CD4-positive, alpha-beta T cell treated with Interleukin-21 for 1 hour (primary cell): Measurements from ENCODE around the gene CDH23.

Source experiments
- DNase-seq: peaks from one replicate; pipeline ENCODE4 v3.0.0-alpha.2; 2020

The CDH23 gene

GRCh38 chr10:71370031-71370430 is 26.7 kb upstream of the CDH23 start:
- no peak for DNase-seq

GRCh38 chr10:71371750-71372166 is 25.0 kb upstream of the CDH23 start:
- no peak for DNase-seq

DNA sequence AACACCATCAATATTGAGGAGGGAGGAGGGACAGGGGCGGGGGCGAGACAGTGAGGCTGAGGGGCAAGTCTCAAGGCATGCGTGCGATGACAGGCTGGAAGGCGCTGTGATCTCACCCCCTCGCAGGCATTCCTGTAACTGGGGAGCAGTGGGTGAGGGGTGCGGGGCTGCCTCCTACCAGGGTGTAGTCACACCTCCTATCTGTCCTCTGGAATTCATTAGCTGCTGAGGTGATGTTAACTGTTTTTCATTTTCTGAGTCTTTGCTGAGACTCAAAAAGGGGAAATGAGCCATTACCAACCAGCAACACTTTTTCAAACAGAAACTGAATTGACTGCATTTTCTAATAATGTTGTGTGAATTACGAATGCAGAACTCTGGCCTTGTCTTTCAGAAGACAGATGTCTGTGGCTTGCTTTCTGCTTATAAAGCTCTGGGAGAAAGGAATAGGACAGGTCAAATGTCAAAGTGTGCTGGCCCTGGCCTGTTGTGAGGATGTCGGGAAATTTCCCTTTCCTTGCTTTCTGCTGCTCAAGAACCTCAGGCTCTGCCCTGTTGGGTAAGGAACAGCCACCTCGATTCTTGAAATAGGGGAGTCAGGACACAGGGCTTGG is 23.7 kb upstream of the CDH23 start:
- no peak for DNase-seq

DNA sequence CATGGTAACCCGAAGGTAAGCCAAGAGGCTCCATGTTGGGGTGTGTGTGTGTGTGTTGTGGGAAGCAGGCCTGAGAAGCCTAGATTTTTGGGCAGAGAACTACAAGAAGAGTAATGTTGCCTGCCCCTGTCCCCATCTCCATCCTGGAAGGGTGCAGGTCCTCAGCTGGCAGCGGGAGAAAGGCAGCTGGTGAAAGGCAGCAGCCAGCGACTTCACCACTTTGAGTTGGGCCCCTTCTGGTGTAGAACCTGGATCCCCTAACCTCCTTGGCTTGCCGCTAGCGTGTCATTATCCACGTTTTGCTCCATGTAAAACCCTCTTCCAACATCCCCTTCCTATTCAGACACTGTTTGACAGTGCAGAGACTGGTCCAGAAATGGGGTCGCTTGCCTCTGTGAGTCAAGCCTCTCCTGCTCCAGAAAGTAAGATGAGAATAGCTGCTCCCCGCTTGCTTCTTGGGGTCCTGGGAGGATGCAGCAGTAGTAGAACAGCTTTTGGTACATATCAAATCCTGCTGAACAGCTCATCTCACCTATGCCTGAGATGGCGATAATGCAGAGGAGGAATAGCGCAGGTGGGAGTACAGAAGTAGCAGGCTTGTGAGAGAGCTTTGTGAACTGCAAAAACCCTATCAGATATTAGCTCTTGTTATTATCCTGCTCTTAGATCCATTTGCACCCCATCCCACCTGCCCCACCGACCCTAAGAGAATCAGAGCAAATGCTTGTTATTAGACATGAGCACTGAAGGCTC is 22.1 kb upstream of the CDH23 start:
- DNase-seq, result no peak

DNA sequence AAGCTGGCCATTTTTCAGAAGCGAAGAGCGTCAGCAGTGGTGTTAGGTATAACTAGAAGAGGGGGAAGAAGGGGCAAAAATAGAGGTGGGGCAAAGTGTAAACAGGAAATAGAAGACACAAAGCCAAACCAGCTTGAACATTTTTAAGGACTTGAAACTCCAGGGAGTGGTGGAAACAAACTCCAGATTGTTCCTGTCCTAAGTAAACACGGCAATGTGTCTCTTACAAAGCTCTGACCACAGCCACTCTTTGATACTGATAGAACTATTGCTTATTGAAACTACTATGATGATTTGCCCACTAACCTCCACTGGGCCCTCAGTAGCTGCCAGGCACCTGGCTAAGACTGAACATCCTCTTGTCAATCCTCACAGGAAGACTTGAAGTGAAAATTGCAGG is 20.8 kb upstream of the CDH23 start:
- DNase-seq, result no peak

DNA sequence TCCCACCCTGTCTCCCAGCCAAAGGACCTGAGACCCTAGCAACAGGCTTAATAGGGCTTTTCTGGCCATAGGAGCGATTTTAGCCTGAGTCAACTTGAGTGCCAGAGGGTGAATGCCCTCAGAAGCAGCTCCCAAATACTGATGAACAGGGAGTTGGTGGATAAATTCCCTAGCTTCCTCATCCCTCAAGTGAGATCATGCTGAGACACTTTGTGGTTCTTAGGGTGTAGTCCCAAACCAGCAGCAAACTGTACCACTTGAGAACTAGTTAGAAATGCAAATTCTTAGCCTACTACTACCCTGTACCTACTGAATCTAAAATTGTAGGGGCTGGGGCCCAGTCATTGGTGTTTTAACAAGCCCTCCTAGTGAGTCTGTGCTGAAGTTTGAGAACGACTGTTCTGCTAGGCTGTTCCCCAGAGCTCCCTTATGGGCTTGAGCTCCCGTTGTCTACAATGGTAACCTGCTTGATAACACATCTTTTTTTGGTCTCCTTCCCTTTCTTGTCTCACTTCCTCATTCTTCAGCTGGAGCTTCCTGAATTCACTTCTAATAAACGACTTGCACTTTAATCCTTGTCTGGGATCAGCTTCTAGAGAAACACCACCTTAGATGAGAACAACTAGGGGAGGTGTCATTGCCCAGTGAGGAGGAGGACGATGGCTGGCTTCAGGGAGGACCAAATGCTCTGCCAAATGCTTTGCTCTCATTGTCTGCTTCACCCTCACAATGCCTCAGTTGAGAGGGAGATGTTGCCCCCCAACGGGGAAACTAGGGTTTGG is 18.2 kb upstream of the CDH23 start:
- no peak for DNase-seq

DNA sequence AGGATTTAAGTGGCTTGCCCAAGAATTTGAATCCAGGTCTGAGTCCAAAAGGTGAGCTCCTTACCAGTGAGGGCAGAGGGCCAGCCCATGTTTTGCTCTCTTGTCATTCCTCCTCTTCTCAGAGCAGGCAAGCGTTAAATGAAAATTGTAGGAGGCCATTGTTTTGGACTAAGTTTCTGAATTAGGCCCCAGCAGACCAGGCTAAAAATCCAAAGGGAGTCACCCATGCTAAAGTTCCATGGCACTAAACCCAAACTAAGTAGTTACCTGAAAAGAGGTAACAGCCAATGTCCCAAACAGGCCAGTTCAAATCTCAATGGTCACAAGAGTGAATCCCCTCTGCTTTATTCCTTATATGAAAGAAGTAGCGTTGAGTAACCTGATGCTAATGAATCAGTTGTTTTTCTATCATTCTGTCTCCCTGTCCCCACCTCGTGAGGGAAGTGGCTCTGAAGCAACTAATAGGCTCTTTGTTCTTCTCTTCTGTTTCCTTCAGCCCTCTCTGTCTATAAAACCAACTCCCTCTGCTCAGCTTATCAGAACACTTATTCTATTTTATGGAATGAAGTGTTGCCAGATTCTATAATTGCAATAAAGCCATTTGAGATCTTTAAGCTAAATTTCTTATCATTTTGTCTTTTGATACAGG is 17.5 kb upstream of the CDH23 start:
- DNase-seq, result no peak

DNA sequence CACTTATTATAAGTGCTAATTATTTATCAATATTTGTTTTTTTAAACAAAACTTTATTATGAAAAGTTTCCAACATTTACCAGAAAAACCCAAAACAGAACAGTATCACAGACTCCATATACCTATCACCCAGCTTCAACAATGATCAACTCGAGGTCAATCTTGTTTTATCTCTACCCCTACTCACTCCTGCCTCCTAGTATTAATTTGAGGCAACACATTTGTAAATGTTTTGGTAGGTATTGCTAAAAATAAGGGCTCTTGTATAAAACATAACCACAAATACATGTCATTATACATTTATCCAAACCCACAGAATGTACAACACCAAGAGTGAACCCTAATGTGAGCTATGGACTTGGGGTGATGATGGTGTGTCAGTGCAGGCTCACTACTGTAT is 15.9 kb upstream of the CDH23 start:
- DNase-seq, result no peak

DNA sequence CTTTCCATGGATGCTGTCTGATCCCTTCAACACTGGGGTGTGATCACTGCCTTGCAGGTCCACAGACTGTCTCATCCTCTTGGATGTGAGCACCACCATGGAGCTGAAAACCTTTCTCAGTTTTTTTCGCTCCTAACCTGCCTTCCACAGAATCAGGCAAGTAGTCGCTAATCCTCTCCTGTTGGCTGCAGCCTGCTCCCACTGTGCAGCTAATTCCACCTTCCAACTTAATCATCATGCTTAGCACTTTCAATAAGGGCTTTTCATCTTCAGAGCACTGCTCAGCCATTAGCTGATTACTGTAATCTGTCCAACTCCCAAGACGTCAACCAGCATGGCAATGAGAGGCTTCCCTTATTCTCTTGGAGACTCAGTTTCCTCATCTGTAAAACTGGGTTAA is 15.1 kb upstream of the CDH23 start:
- DNase-seq, result no peak

DNA sequence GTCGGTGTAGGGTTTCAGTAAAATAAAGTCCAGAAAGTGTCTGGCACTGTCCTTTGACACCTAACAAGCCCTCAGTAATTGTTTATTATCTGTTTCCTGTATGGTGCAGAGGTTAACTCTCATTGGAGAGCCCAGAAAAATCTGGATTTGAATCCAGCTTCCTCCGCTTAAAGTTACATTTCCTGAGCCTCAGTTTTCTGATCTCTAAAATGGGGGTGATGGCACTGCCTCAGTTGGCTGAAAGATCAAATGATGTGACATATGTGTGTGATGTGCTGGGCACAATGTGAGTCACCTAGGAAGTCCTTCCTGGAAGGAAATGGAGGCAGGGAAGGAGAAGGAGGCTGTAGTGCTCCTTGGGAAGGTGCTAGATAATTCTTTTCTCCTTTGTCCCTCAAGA is 14.7 kb upstream of the CDH23 start:
- DNase-seq, result no peak

DNA sequence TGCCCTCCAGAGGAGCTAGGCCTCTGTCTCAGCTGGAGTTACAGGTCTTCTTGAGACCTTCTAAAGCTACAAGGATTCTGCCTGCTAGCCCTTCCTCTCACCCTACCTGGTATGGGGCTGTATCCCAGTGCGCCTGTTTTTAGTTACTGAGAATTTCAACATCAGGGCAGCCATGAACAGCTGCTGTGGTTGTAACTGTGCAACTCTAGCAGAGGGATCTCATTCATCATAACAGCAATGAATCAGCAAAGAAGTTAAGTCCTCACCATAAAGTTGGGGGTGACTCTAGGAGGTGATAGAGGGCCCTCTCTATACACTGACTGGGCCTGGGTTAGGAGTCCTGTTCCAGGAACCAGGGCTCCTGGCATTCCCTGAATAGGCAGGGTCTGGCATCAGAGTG is 14.0 kb upstream of the CDH23 start:
- no peak for DNase-seq

GRCh38 chr10:71383972-71384687 is 12.6 kb upstream of the CDH23 start:
- peak; percentile 72 for DNase-seq

DNA sequence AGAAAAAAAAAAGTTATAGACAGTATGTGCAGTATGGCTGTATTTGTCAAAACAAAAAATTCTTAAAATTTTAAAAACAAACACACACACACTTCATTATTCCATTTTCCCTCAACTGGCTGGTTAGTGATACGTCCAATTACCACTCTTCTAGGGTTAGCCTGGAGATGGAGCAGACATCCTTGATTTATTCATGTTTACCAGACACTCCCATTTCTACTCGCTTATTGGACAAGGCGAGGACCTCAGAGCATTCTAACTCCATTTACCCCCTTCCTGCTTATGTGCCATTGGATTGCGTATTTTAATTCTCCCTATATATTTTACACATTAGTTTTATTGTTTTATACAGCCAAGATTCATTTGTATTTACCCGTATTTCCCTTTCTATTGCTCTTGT is 8.5 kb upstream of the CDH23 start:
- DNase-seq, result no peak

DNA sequence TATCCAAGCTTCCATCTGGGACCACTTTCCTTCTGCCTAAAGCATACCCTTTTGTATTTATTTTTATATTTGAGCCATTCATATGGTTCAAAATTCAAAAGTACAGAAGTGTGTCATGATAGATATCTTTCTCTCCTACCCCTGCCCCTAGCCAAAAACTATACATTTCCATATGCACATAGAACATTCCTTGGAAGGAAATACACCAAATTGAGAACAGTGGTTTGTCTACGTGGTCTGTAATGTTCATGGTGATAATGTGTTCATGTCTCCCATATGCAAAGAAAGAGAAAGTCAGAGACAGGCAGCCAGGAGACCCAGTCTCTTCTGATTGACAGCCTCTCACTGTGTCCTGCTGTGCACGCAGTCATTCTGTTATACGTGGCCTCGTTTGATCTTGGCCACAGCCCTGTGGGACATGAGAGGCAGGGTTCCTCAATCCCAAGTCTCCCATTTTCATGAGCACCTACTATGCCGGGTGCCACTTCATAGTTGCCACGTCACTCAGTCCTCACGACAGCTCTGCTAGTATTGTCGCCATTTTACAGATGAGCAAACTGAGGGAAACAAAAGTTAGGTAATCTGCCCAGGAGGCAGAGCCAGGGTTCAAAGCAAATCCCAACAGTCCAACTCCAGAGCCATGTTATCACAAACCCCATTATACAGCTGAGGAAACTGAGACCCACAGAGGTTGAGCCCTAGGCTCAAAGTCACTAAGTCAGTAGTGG is 8.0 kb upstream of the CDH23 start:
- no peak for DNase-seq

GRCh38 chr10:71389768-71390460 is 6.8 kb upstream of the CDH23 start:
- no peak for DNase-seq

- no peak for DNase-seq
These were observed 6.3 kb upstream of the CDH23 start for GRCh38 chr10:71390461-71390835.

DNA sequence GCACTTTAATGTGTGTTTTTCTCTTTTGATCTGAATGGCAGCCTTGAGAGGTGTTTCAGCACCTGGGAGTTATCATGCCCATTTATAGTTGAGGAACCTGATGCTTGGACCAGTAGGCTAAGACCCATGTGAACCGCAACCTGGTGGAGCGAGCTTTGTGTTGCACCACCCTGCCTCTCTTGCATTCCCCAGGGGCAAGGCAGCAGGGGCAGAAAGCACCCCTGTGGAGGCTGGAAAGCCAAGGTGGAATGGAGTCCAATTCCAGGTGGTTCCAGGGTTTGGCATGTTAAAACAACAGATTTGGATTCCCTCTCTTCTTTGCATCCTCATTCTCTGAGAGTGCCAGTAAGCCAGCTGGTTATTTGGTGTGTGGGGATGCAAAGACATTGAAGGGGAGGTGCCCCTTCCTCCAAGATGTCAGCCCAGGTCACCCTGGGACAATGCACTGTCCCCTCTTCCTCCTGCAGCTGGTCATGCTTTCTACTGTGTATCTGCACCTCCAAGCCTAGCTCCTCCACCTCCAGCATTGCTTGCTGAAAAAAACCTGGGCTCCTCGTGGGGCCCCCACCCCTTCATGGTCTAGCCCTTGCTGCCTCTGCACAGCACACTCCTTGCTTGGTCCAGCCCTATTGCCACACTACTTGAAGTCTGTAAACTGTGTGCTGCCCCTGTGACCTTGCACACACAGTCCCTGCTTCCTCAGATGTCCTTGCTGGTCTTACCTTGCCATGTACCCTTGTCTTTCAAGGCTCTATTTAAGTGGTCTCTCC is 5.6 kb upstream of the CDH23 start:
- no peak for DNase-seq

- no peak for DNase-seq
These were observed 5.0 kb upstream of the CDH23 start for GRCh38 chr10:71391701-71392100.

DNA sequence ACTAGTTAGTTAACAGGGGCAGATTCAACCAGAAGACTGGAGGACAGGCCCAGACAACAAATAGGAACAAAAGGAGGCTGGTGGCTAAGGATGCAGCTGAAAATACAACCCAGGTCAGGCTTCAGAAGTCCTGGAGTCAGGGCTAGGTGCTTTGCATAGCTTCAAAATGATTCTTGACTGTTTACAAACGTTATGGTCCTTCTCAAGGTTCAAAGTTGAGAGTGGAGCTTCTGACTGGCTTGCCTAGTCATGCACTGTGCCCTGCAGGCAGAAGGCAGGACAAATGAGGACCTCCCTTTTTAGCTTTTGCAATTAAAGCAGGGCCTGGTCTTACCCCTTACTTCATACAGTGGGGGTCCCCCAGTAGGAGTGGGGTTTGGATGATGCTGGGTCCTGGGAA is 4.4 kb upstream of the CDH23 start:
- DNase-seq, result no peak
